H1 (cell line): ENCODE data around the gene RHO. TPM values are rescaled to one million over a fixed set of nuclear protein-coding genes. Genes with fewer than 3 reads are reported as not detected.

ENCODE experiments used
- CTCF ChIA-PET: fragments of 300-600 bp; sonication (Branson Sonifier 250); formaldehyde crosslinking; loops from one replicate; lab custom pipeline; 2021; ENCODE audit not compliant: partially characterized antibody; lab: Charles Lee
- POLR2A ChIA-PET: fragments of 300-600 bp; sonication (Branson Sonifier 250); formaldehyde crosslinking; loops from one replicate; lab custom pipeline; 2021; ENCODE audit warnings: inconsistent platforms; ENCODE audit not compliant: partially characterized antibody; lab: Charles Lee
- DNase-seq, 2 experiments: peaks; one replicate each; pipeline versions ENCODE4 v3.0.0 to v3.0.0-alpha.2; 2010 to 2022; ENCODE audit warnings: low spot score in 2 of 2, low read depth in 1 of 2, mixed read lengths in 1 of 2
- FAIRE-seq: peaks from 2 replicates; lab custom pipeline; 2011; peaks lifted over from hg19 to GRCh38; lab: Jason Lieb, UNC
- H2AFZ ChIP-seq: 2 replicates; pipeline ENCODE4 v1.8.1; 2012; ENCODE audit warnings: low read length, inconsistent platforms
- H2AK5ac ChIP-seq: 2 replicates; pipeline ENCODE4 v1.6.1; 2013; ENCODE audit warnings: low read depth, low read length
- H2BK120ac ChIP-seq: replicated peaks from 2 replicates; pipeline ENCODE3; 2013; ENCODE audit warnings: low read depth, low read length, inconsistent platforms
- H2BK12ac ChIP-seq: 2 replicates; pipeline ENCODE4 v1.6.1; 2013; ENCODE audit warnings: low read depth, low read length
- H2BK15ac ChIP-seq: 2 replicates; pipeline ENCODE4 v1.6.1; 2013; ENCODE audit warnings: low read length
- H2BK20ac ChIP-seq: 2 replicates; pipeline ENCODE4 v1.6.1; 2013; ENCODE audit warnings: low read length
- H2BK5ac ChIP-seq: 2 replicates; pipeline ENCODE4 v1.6.1; 2013; ENCODE audit warnings: low read depth, low read length
- H3K14ac ChIP-seq: 2 replicates; pipeline ENCODE4 v1.6.1; 2013; ENCODE audit warnings: inconsistent platforms; ENCODE audit not compliant: insufficient read length
- H3K18ac ChIP-seq: 2 replicates; pipeline ENCODE4 v1.6.1; 2013; ENCODE audit warnings: low read length; ENCODE audit errors: extremely low read depth
- H3K23ac ChIP-seq: 2 replicates; pipeline ENCODE4 v1.6.1; 2013; ENCODE audit warnings: inconsistent platforms; ENCODE audit not compliant: insufficient read length
- H3K23me2 ChIP-seq: 2 replicates; pipeline ENCODE4 v1.6.1; 2013; ENCODE audit warnings: low read depth, low read length
- H3K27ac ChIP-seq: 2 replicates; pipeline ENCODE4 v1.6.1; 2011; ENCODE audit warnings: low read depth, low read length, inconsistent platforms
- H3K27me3 ChIP-seq, 4 experiments: replicated peaks in 1 of 4; 1 replicate in 1 of 4; 2 replicates in 3 of 4; pipeline versions ENCODE4 v1.6.1 to v1.8.1; 2011 to 2013; ENCODE audit warnings: low read length in 3 of 4, mild to moderate bottlenecking in 3 of 4, inconsistent platforms in 2 of 4, mixed read lengths in 2 of 4, moderate library complexity in 1 of 4; ENCODE audit not compliant: control insufficient read depth in 3 of 4, insufficient read depth in 3 of 4; ENCODE audit errors: extremely low read depth in 1 of 4
- H3K36me3 ChIP-seq, 4 experiments: 2 replicates each; pipeline versions ENCODE4 v1.6.1 to v1.8.1; 2011 to 2013; ENCODE audit warnings: mild to moderate bottlenecking in 4 of 4, low read length in 3 of 4, moderate library complexity in 2 of 4, control low read depth in 1 of 4, inconsistent platforms in 1 of 4; ENCODE audit not compliant: insufficient read depth in 4 of 4, control insufficient read depth in 2 of 4
- H3K4ac ChIP-seq: replicated peaks from 2 replicates; pipeline ENCODE3; 2013; ENCODE audit warnings: low read length, low read depth, mixed read lengths, inconsistent platforms; ENCODE audit not compliant: insufficient read length
- H3K4me1 ChIP-seq, 4 experiments: replicated peaks in 1 of 4; 1 replicate in 1 of 4; 2 replicates in 3 of 4; pipeline versions ENCODE4 v1.6.1 to v1.8.1; 2011 to 2013; ENCODE audit warnings: low read length in 3 of 4, inconsistent platforms in 2 of 4, mixed read lengths in 1 of 4; ENCODE audit not compliant: insufficient read depth in 4 of 4, control insufficient read depth in 3 of 4
- H3K4me2 ChIP-seq, 2 experiments: 2 replicates each; pipeline versions ENCODE4 v1.6.1 to v1.8.1; 2011 to 2013; ENCODE audit warnings: low read depth in 2 of 2, low read length in 2 of 2, control low read depth in 1 of 2, inconsistent platforms in 1 of 2, mild to moderate bottlenecking in 1 of 2; ENCODE audit not compliant: insufficient read depth in 1 of 2
- H3K4me3 ChIP-seq, 4 experiments: fragments of 200-600, 300-600 bp in 1 of 4; sonication (generic), shearing (Covaris generic), sonication (Bioruptor Twin) in 1 of 4; 2 replicates each; pipeline versions ENCODE4 v1.5.1 to v1.8.1; 2011 to 2016; ENCODE audit warnings: low read length in 4 of 4, low read depth in 3 of 4, control low read depth in 2 of 4, inconsistent platforms in 2 of 4, mild to moderate bottlenecking in 2 of 4, mixed read lengths in 1 of 4, moderate library complexity in 1 of 4; ENCODE audit not compliant: insufficient read depth in 2 of 4; ENCODE audit errors: extremely low read depth in 1 of 4
- H3K56ac ChIP-seq: replicated peaks from 2 replicates; pipeline ENCODE3; 2013; ENCODE audit warnings: low read depth, mild to moderate bottlenecking, mixed read lengths, low read length, inconsistent platforms; ENCODE audit not compliant: insufficient read length
- H3K79me1 ChIP-seq: 2 replicates; pipeline ENCODE4 v1.6.1; 2013; ENCODE audit warnings: low read depth, low read length, control low read depth
- H3K79me2 ChIP-seq, 2 experiments: 2 replicates each; pipeline versions ENCODE4 v1.6.1 to v1.8.1; 2012 to 2013; ENCODE audit warnings: low read length in 2 of 2, mild to moderate bottlenecking in 2 of 2, inconsistent platforms in 1 of 2; ENCODE audit not compliant: insufficient read depth in 2 of 2, control insufficient read depth in 1 of 2
- H3K9ac ChIP-seq, 4 experiments: replicated peaks in 1 of 4; 1 replicate in 1 of 4; 2 replicates in 3 of 4; pipeline versions ENCODE4 v1.6.1 to v1.8.1; 2011 to 2013; ENCODE audit warnings: low read depth in 3 of 4, low read length in 3 of 4, control low read depth in 2 of 4, mild to moderate bottlenecking in 2 of 4, moderate library complexity in 2 of 4, inconsistent platforms in 1 of 4; ENCODE audit errors: extremely low read depth in 1 of 4
- H3K9me3 ChIP-seq, 2 experiments: 2 replicates each; pipeline versions ENCODE4 v1.6.1 to v1.8.1; 2012 to 2013; ENCODE audit warnings: mild to moderate bottlenecking in 2 of 2, moderate library complexity in 2 of 2, control low read depth in 1 of 2, inconsistent platforms in 1 of 2, low read depth in 1 of 2, low read length in 1 of 2, mixed read lengths in 1 of 2; ENCODE audit not compliant: insufficient read depth in 2 of 2
- H4K20me1 ChIP-seq, 2 experiments: replicated peaks in 1 of 2; 2 replicates each; pipeline versions ENCODE3 to v1.8.1; 2011 to 2013; ENCODE audit warnings: inconsistent platforms in 2 of 2, low read length in 2 of 2, mild to moderate bottlenecking in 1 of 2; ENCODE audit not compliant: insufficient read depth in 2 of 2, control insufficient read depth in 1 of 2
- H4K5ac ChIP-seq: 2 replicates; pipeline ENCODE4 v1.6.1; 2013; ENCODE audit warnings: low read length, low read depth, mixed read lengths, inconsistent platforms; ENCODE audit not compliant: insufficient read length
- H4K8ac ChIP-seq: 2 replicates; pipeline ENCODE4 v1.8.0; 2013; ENCODE audit warnings: mild to moderate bottlenecking, moderate library complexity, low read length, inconsistent platforms; ENCODE audit not compliant: insufficient read depth; ENCODE audit errors: extremely low read depth
- H4K91ac ChIP-seq: replicated peaks from 2 replicates; pipeline ENCODE3; 2013; ENCODE audit warnings: low read length, mixed read lengths, inconsistent platforms; ENCODE audit not compliant: insufficient read length
- ASH2L ChIP-seq: fragments of 200-600, 300-600 bp; sonication (generic); IDR thresholded peaks from one replicate; pipeline ENCODE4 v1.7.1; 2017; ENCODE audit warnings: low read length
- BACH1 ChIP-seq: IDR thresholded peaks from 2 replicates; pipeline ENCODE4 v1.6.1; 2012; ENCODE audit warnings: low read length, improper control_type of control experiment
- BCL11A ChIP-seq, 2 experiments: IDR thresholded peaks; one replicate each; pipeline ENCODE4 v1.6.1; 2011; ENCODE audit warnings: low read depth in 2 of 2, low read length in 2 of 2, mild to moderate bottlenecking in 2 of 2
- GTF2F1 ChIP-seq: IDR thresholded peaks from 2 replicates; pipeline ENCODE4 v1.6.1; 2012; ENCODE audit warnings: low read depth, low read length, improper control_type of control experiment, borderline replicate concordance
- HDAC6 ChIP-seq: IDR thresholded peaks from one replicate; pipeline ENCODE4 v1.7.1; 2012; ENCODE audit warnings: low read depth, mild to moderate bottlenecking, inconsistent platforms, low read length, moderate library complexity
- KDM1A ChIP-seq: fragments of 200-600, 300-600 bp; sonication (generic); IDR thresholded peaks from 2 replicates; pipeline ENCODE4 v1.7.1; 2016; ENCODE audit warnings: mild to moderate bottlenecking, low read length, borderline replicate concordance
- RFX5 ChIP-seq: IDR thresholded peaks from 2 replicates; pipeline ENCODE4 v1.6.1; 2011; ENCODE audit warnings: low read depth, low read length, improper control_type of control experiment, borderline replicate concordance
- SAP30 ChIP-seq: fragments of 300-600 bp; sonication (generic); IDR thresholded peaks from 2 replicates; pipeline ENCODE4 v1.7.1; 2012; ENCODE audit warnings: low read length, moderate library complexity, mild to moderate bottlenecking, inconsistent platforms; ENCODE audit not compliant: insufficient read depth, insufficient replicate concordance
- SIX5 ChIP-seq: IDR thresholded peaks from 2 replicates; pipeline ENCODE4 v1.6.1; 2011; ENCODE audit warnings: mild to moderate bottlenecking, low read depth, low read length
- WGBS, 2 experiments: shearing (Covaris generic) in 1 of 2; methylation state at CpG; one replicate each; pipeline versions ENCODE4 v1.1.6 to v1.1.7; 2013 to 2015; ENCODE audit warnings: low lambda C conversion rate in 2 of 2, mixed read lengths in 2 of 2, inconsistent platforms in 1 of 2, low coverage in 1 of 2, missing lambda C conversion rate in 1 of 2; ENCODE audit not compliant: insufficient replicate concordance in 2 of 2, insufficient coverage in 1 of 2, insufficient read length in 1 of 2; ENCODE audit errors: extremely low coverage in 1 of 2, missing lambda C conversion rate in 1 of 2; 5-methylcytosine and 5-hydroxymethylcytosine counted together
- polyA plus RNA-seq, 7 experiments: library from polyadenylated mRNA; depleted of rRNA in 3 of 7; stranded (reverse) in 5 of 7; unstranded in 2 of 7; fragments of >200 nt in 5 of 7; fragments of 200-250 nt in 2 of 7; gene quantifications; 1 replicate in 5 of 7; 2 replicates in 1 of 7; 4 replicates in 1 of 7; pipeline versions ENCODE4 v1.2.1 to v1.2.3, GENCODE V29; 2011 to 2013; ENCODE audit warnings: missing spikeins in 2 of 7, mixed read lengths in 2 of 7
- total RNA-seq: library from RNA; stranded (reverse); fragmentation: NEBNext Ultra II Directional; extraction: Animal tissue kit (Norgen Biotek cat#: 25700); gene quantifications from 2 replicates; pipeline ENCODE4 v1.2.1, GENCODE V29; 2021
- TF ChIP-seq, protein P1 (sequence below): IDR thresholded peaks from 2 replicates; pipeline ENCODE4 v1.6.1; 2012; ENCODE audit warnings: inconsistent platforms
- TF ChIP-seq, protein P2 (sequence below): IDR thresholded peaks from 2 replicates; pipeline ENCODE4 v1.6.1; 2011; ENCODE audit warnings: low read depth, mild to moderate bottlenecking, low read length; ENCODE audit not compliant: insufficient read depth

Gene RHO
- total and polyA plus RNA-seq, 2 of the 8 experiments (the other 6 are each of a cell fraction or from before 2014, with no cell fraction given) = not detected

DNA sequence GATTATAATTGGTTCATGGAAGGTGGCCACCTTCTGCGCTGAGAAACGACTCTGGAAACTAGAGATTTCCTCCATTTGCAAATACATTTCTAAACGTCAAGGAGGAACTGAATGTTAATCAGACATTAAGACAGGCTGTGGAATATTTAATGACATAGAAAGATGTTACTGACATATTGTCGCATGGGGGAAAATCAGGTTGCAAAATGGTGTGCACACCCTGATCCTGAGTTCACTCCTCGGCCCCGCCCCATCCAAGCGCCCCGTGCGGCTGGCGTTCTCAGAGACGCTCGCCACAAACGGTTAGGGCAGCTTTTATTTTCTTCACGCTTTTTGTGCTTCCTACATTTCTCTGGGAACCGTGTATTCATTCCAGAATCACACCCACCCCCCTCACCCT lies 25.3 kb downstream of the RHO start:
- Histone ChIP-seq H3K23me2 (no peaks in the 10 kb centered on the region; the same call in 1 of the 2 replicates), H3K4me3 (no peak overlapping the region), H2BK120ac (no peak overlapping the region), H2BK12ac (no peak overlapping the region), H3K23ac (no peak overlapping the region), H3K14ac (no peak overlapping the region), H2AK5ac (no peak overlapping the region), H2BK5ac (no peak overlapping the region), H4K20me1 (peaks cover 0 to 1% of the 10 kb centered on the region in 2 experiments), H4K91ac (no peak overlapping the region), H3K4me2 (no peak overlapping the region), H3K18ac (no peak overlapping the region), H3K9me3 (no peaks in the 10 kb centered on the region), H3K9ac (no peak overlapping the region), H3K27me3 (no peaks in the 10 kb centered on the region; a peak in 1 of 7 replicates), H2AFZ (no peak overlapping the region), H2BK20ac (no peak overlapping the region), H4K8ac (no peak overlapping the region), H3K79me1 (no peaks in the 10 kb centered on the region), H3K56ac (no peak overlapping the region), H3K4ac (no peak overlapping the region), H4K5ac (no peak overlapping the region), H3K79me2 (no peaks in the 10 kb centered on the region), H3K27ac (no peak overlapping the region), H2BK15ac (no peak overlapping the region), H3K36me3 (no peaks in the 10 kb centered on the region), H3K4me1 (peaks cover 3 to 22% (median 11%) of the 10 kb centered on the region in 4 experiments)
- no peak for DNase-seq
- POLR2A ChIA-PET = no interaction called here
- no peak for TF ChIP-seq BCL11A (IDR thresholded peaks at IDR 0.05; ENCODE audit: low read depth in 2 of 2, low read length in 2 of 2)
- TF ChIP-seq SIX5 = no peak
- TF ChIP-seq SAP30 = no peak
- TF ChIP-seq HDAC6 = no peak
- TF ChIP-seq GTF2F1 = no peak
- TF ChIP-seq BACH1 = no peak
- TF ChIP-seq, protein P1, sequence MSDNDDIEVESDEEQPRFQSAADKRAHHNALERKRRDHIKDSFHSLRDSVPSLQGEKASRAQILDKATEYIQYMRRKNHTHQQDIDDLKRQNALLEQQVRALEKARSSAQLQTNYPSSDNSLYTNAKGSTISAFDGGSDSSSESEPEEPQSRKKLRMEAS = no peak
- no peak for TF ChIP-seq ASH2L
- TF ChIP-seq RFX5 = no peak
- TF ChIP-seq, protein P2, sequence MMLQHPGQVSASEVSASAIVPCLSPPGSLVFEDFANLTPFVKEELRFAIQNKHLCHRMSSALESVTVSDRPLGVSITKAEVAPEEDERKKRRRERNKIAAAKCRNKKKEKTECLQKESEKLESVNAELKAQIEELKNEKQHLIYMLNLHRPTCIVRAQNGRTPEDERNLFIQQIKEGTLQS = no peak
- no peak for TF ChIP-seq KDM1A
- 94% methylated on average over 15 of the region's 15 CpGs; no CpG with 5 or more reads in 1 of the 2 experiments for WGBS, 2 experiments
- CTCF ChIA-PET = interaction anchor here (0.8 to 11.3 kb wide), 9 partner anchors 8 to 187 kb away, joined by 3 to 93 read pairs (median 5); partner anchors contain the start of genes H1-8 and RHO
- FAIRE-seq = no peak
